SK-N-SH (cell line): ENCODE data around the gene RNU5D-1. TPM values are rescaled to one million over a fixed set of nuclear protein-coding genes. Genes with fewer than 3 reads are reported as not detected.

ENCODE experiments used
- CTCF ChIA-PET: fragments of 300-600, 350-600 bp; formaldehyde crosslinking; extraction: SDS; loops from one replicate; lab custom pipeline; 2021; lab: Yijun Ruan, JAX
- POLR2A ChIA-PET: fragments of 350-600 bp; sonication (Branson Sonifier 250); formaldehyde crosslinking; extraction: SDS; loops from one replicate; lab custom pipeline; 2020; ENCODE audit warnings: antibody characterized with exemption, inconsistent platforms; lab: Yijun Ruan, JAX
- DNase-seq: peaks from one replicate; pipeline ENCODE4 v3.0.0; 2012
- H2AFZ ChIP-seq: fragments of 200-600 bp; sonication (generic); 2 replicates; pipeline ENCODE4 v1.8.1; 2016; ENCODE audit warnings: antibody characterized with exemption, mild to moderate bottlenecking, low read depth
- H3F3A ChIP-seq: fragments of 200-600 bp; sonication (generic); replicated peaks from 2 replicates; pipeline ENCODE3; 2016; ENCODE audit warnings: antibody characterized with exemption, mild to moderate bottlenecking; ENCODE audit not compliant: insufficient read depth
- H3K27ac ChIP-seq, 2 experiments: fragments of 200-500 bp in 1 of 2; fragments of 200-600 bp in 1 of 2; sonication (Bioruptor generic) in 1 of 2; sonication (generic), shearing (Covaris generic) in 1 of 2; 2 replicates each; pipeline versions ENCODE4 v1.5.1 to v1.6.1; 2014 to 2016; ENCODE audit warnings: low read depth in 2 of 2, inconsistent platforms in 1 of 2, low read length in 1 of 2, mild to moderate bottlenecking in 1 of 2, mixed read lengths in 1 of 2
- H3K27me3 ChIP-seq: fragments of 200-600 bp; sonication (generic), shearing (Covaris generic); 2 replicates; pipeline ENCODE4 v1.6.1; 2016; ENCODE audit warnings: mixed run types; ENCODE audit not compliant: insufficient read depth
- H3K36me3 ChIP-seq, 2 experiments: fragments of 200-500 bp in 1 of 2; fragments of 200-600 bp in 1 of 2; sonication (Bioruptor generic) in 1 of 2; sonication (generic) in 1 of 2; replicated peaks in 1 of 2; 2 replicates each; pipeline versions ENCODE3 to v1.5.1; 2014 to 2016; ENCODE audit warnings: low read length in 1 of 2, mild to moderate bottlenecking in 1 of 2; ENCODE audit not compliant: insufficient read depth in 2 of 2, control insufficient read depth in 1 of 2
- H3K4me1 ChIP-seq, 2 experiments: fragments of 200-500 bp in 1 of 2; fragments of 200-600 bp in 1 of 2; sonication (Bioruptor generic) in 1 of 2; sonication (generic), shearing (Covaris generic) in 1 of 2; 2 replicates each; pipeline versions ENCODE4 v1.5.1 to v1.6.1; 2014 to 2016; ENCODE audit warnings: low read depth in 1 of 2, low read length in 1 of 2, mixed run types in 1 of 2; ENCODE audit not compliant: insufficient read depth in 2 of 2, control insufficient read depth in 1 of 2
- H3K4me2 ChIP-seq: fragments of 200-600 bp; sonication (generic), shearing (Covaris generic); 2 replicates; pipeline ENCODE4 v1.6.1; 2017; ENCODE audit warnings: mixed run types
- H3K4me3 ChIP-seq, 2 experiments: fragments of 200-500 bp in 1 of 2; fragments of 200-600 bp in 1 of 2; sonication (Bioruptor generic) in 1 of 2; sonication (generic), shearing (Covaris generic) in 1 of 2; 2 replicates each; pipeline versions ENCODE4 v1.5.1 to v1.8.1; 2014 to 2016; ENCODE audit warnings: low read depth in 2 of 2, inconsistent platforms in 1 of 2, low read length in 1 of 2, mild to moderate bottlenecking in 1 of 2, mixed read lengths in 1 of 2, moderate library complexity in 1 of 2
- H3K79me2 ChIP-seq: fragments of 200-600 bp; sonication (generic); 2 replicates; pipeline ENCODE4 v1.8.1; 2017; ENCODE audit warnings: mild to moderate bottlenecking; ENCODE audit not compliant: insufficient read depth
- H3K9ac ChIP-seq: fragments of 200-600 bp; sonication (generic); 2 replicates; pipeline ENCODE4 v1.6.1; 2017; ENCODE audit warnings: mixed run types
- H3K9me2 ChIP-seq: fragments of 200-600 bp; sonication (generic); 2 replicates; pipeline ENCODE4 v1.6.1; 2017; ENCODE audit warnings: mixed run types
- H3K9me3 ChIP-seq: fragments of 200-600 bp; sonication (generic); 2 replicates; pipeline ENCODE4 v1.6.1; 2017; ENCODE audit warnings: mixed run types, mild to moderate bottlenecking, moderate library complexity
- H4K20me1 ChIP-seq: fragments of 200-600 bp; sonication (generic); 2 replicates; pipeline ENCODE4 v1.6.1; 2017; ENCODE audit warnings: mild to moderate bottlenecking, mixed run types; ENCODE audit not compliant: insufficient read depth
- EZH2phosphoT487 ChIP-seq: fragments of 200-600 bp; sonication (generic); IDR thresholded peaks from 2 replicates; pipeline ENCODE4 v1.6.1; 2017; ENCODE audit warnings: low read depth, mixed run types, mild to moderate bottlenecking, antibody characterized with exemption, moderate library complexity, borderline replicate concordance
- FOXJ3 ChIP-seq: sonication (generic); formaldehyde crosslinking; IDR thresholded peaks from 2 replicates; pipeline ENCODE4 v1.5.1; 2020; ENCODE audit warnings: mild to moderate bottlenecking, missing genetic modification reagents
- JUND ChIP-seq: IDR thresholded peaks from 2 replicates; pipeline ENCODE4 v1.4.0; 2012
- MEF2A ChIP-seq: IDR thresholded peaks from 2 replicates; pipeline ENCODE4 v1.4.0; 2012; ENCODE audit warnings: low read depth, borderline replicate concordance
- MXI1 ChIP-seq: IDR thresholded peaks from 2 replicates; pipeline ENCODE4 v1.6.1; 2012; ENCODE audit warnings: mild to moderate bottlenecking, low read depth, low read length, improper control_type of control experiment
- RXRA ChIP-seq: IDR thresholded peaks from 2 replicates; pipeline ENCODE4 v1.4.0; 2012; ENCODE audit warnings: low read depth, mild to moderate bottlenecking, borderline replicate concordance
- WGBS: methylation state at CpG from one replicate; pipeline ENCODE4 v1.1.6; 2017; ENCODE audit warnings: low lambda C conversion rate; 5-methylcytosine and 5-hydroxymethylcytosine counted together
- polyA plus RNA-seq, 3 experiments: library from polyadenylated mRNA; depleted of rRNA; stranded (reverse); fragments of >200 nt; gene quantifications; 2 replicates each; pipeline ENCODE4 v1.2.3, GENCODE V29; 2012
- TF ChIP-seq, protein P1 (sequence below): IDR thresholded peaks from 2 replicates; pipeline ENCODE4 v1.6.1; 2012; ENCODE audit warnings: mild to moderate bottlenecking, low read depth, low read length, moderate library complexity
- TF ChIP-seq, protein P2 (sequence below): IDR thresholded peaks from 2 replicates; pipeline ENCODE4 v1.4.0; 2012; ENCODE audit warnings: low read depth, borderline replicate concordance

Gene RNU5D-1
- polyA plus RNA-seq, 1 of the 3 experiments (the other 2 are of a cell fraction) = not detected

DNA sequence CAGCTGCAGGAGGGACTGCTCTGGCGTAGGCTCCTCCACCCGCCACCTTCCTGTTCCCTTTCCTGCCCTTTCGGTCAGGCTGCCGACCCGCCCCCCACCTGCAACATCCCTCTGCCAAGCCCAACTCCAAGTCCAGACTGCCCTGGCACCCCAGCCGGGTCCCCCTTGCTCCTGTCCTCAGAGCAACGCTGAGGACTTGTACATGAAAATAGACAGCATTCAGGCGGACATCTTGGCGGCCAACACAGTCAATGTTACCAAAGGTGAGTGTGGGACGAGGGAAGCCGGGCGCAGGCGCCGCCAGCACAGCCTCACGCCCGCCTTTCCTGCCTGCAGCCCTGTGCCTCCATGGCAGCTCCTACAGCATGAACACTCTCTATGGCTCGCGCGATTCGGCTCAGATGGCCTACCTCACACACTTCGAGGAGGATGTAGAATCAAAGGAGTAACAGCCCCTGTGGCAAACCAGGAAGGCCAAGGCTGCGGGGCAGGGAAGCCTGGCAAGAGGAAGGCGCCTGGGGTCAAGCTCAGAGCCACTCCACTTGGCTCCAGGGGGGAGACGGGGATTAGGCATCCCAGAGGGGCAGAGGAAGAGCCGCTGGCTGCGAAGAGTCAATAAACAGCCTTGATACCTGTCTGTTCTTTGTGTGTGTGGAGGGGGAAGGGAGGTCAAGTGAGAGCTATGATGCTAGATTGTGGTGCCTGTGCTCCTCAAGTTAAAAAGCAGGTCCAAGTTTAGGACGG is 5.8 kb downstream of the RNU5D-1 start:
- Histone ChIP-seq H3K36me3 (no peaks in the 10 kb centered on the region), H2AFZ (no peak overlapping the region), H3K9ac (no peak overlapping the region), H3K4me2 (no peak overlapping the region), H3K4me3 (no peak overlapping the region), H3K27me3 (no peaks in the 10 kb centered on the region), H3F3A (peaks cover 34% of the 10 kb centered on the region), H3K4me1 (no peaks in the 10 kb centered on the region), H4K20me1 (no peaks in the 10 kb centered on the region), H3K9me3 (no peaks in the 10 kb centered on the region), H3K9me2 (no peaks in the 10 kb centered on the region), H3K79me2 (no peaks in the 10 kb centered on the region), H3K27ac (no peak overlapping the region)
- DNase-seq = no peak
- ChIA-PET CTCF (interaction anchor here (0.6 to 1.1 kb wide), 2 partner anchors 11 to 72 kb away, joined by 3 read pairs; no protein-coding TSS in a partner anchor), POLR2A (no interaction called here)
- TF ChIP-seq RXRA = no peak
- TF ChIP-seq FOXJ3 (CRISPR knock-in tag) = no peak
- TF ChIP-seq, protein P1, sequence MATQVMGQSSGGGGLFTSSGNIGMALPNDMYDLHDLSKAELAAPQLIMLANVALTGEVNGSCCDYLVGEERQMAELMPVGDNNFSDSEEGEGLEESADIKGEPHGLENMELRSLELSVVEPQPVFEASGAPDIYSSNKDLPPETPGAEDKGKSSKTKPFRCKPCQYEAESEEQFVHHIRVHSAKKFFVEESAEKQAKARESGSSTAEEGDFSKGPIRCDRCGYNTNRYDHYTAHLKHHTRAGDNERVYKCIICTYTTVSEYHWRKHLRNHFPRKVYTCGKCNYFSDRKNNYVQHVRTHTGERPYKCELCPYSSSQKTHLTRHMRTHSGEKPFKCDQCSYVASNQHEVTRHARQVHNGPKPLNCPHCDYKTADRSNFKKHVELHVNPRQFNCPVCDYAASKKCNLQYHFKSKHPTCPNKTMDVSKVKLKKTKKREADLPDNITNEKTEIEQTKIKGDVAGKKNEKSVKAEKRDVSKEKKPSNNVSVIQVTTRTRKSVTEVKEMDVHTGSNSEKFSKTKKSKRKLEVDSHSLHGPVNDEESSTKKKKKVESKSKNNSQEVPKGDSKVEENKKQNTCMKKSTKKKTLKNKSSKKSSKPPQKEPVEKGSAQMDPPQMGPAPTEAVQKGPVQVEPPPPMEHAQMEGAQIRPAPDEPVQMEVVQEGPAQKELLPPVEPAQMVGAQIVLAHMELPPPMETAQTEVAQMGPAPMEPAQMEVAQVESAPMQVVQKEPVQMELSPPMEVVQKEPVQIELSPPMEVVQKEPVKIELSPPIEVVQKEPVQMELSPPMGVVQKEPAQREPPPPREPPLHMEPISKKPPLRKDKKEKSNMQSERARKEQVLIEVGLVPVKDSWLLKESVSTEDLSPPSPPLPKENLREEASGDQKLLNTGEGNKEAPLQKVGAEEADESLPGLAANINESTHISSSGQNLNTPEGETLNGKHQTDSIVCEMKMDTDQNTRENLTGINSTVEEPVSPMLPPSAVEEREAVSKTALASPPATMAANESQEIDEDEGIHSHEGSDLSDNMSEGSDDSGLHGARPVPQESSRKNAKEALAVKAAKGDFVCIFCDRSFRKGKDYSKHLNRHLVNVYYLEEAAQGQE = no peak
- no peak for TF ChIP-seq JUND
- 94% methylated on average over 24 of the region's 27 CpGs for WGBS

DNA sequence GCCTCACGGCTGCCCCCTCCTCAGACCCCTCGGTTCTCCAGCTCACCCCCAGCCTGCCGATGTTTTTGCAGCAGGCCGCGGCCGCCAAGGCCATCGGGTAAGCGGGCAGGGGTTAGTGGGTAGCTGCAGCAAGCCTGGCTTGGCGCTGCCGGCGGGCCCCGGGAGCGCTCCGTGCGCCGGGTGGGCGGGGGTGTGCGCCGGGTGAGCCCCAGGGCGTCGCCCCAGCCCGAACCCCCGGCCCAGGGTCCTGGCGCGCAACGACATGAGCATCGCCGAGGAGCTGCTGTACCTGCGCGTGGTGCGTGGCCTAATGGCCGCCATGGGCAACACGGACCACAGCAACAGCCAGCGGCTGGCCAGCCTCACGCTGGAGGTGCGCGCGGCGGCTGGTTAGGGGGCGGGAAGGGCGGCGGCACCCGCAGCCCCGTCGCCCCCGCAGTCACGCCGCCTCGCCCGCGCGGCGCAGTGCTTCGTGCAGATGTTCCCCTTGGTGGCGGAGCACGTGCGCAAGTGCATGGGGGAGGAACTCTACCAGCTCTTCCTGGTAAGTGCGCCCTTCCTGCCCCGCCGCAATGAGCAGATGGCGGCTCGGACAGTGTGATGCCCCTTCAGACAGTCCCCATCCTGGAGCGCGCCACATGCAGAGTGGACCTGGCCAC is 6.5 kb downstream of the RNU5D-1 start:
- no peaks in the 10 kb centered on the region for H3K9me3 ChIP-seq
- no peak for TF ChIP-seq EZH2phosphoT487
- TF ChIP-seq MXI1 = no peak
- no peak for TF ChIP-seq MEF2A
- TF ChIP-seq, protein P2, sequence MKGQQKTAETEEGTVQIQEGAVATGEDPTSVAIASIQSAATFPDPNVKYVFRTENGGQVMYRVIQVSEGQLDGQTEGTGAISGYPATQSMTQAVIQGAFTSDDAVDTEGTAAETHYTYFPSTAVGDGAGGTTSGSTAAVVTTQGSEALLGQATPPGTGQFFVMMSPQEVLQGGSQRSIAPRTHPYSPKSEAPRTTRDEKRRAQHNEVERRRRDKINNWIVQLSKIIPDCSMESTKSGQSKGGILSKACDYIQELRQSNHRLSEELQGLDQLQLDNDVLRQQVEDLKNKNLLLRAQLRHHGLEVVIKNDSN = no peak
- TF ChIP-seq, all 33 proteins: peak for 0
- Histone ChIP-seq H3K9me2 (no peaks in the 10 kb centered on the region), H3K27me3 (no peaks in the 10 kb centered on the region), H3K4me3 (no peak overlapping the region), H3K36me3 (no peaks in the 10 kb centered on the region), H3K79me2 (no peaks in the 10 kb centered on the region), H2AFZ (no peak overlapping the region), H3K4me1 (no peaks in the 10 kb centered on the region), H3K9ac (no peak overlapping the region), H3F3A (peaks cover 30% of the 10 kb centered on the region), H3K27ac (no peak overlapping the region), H4K20me1 (no peaks in the 10 kb centered on the region), H3K4me2 (no peak overlapping the region)
- POLR2A ChIA-PET = no interaction called here
- no peak for DNase-seq
- 85% methylated on average over 21 of the region's 64 CpGs for WGBS
- CTCF ChIA-PET = interaction anchor here (0.6 to 1.1 kb wide), 2 partner anchors 10 to 71 kb away, joined by 3 read pairs; no protein-coding TSS in a partner anchor
